Parathyroid adenoma (tissue), 2 donors: ENCODE measurements around the gene EGR4.

Source experiments
- H2AFZ ChIP-seq: fragments of 300-600 bp; sonication (generic); one replicate; pipeline ENCODE4 v1.7.0; 2017; ENCODE audit warnings: antibody characterized with exemption, mild to moderate bottlenecking
- H3K27ac ChIP-seq: fragments of 300-600 bp; sonication (generic); one replicate; pipeline ENCODE4 v1.7.0; 2017
- H3K27me3 ChIP-seq: fragments of 300-600 bp; sonication (generic); one replicate; pipeline ENCODE4 v1.7.0; 2017; ENCODE audit warnings: low read length; ENCODE audit not compliant: control insufficient read depth, insufficient read depth
- H3K36me3 ChIP-seq: fragments of 300-600 bp; sonication (generic); one replicate; pipeline ENCODE4 v1.7.0; 2017; ENCODE audit warnings: low read length; ENCODE audit not compliant: control insufficient read depth, insufficient read depth
- H3K4me1 ChIP-seq: fragments of 300-600 bp; sonication (generic); one replicate; pipeline ENCODE4 v1.7.0; 2017; ENCODE audit warnings: control low read depth
- H3K4me2 ChIP-seq: fragments of 300-600 bp; sonication (generic); one replicate; pipeline ENCODE4 v1.7.0; 2017; ENCODE audit warnings: low read length
- H3K4me3 ChIP-seq: fragments of 300-600 bp; sonication (generic); one replicate; pipeline ENCODE4 v1.7.0; 2017; ENCODE audit warnings: low read depth, low read length
- H3K79me2 ChIP-seq: fragments of 300-600 bp; sonication (generic); one replicate; pipeline ENCODE4 v1.7.0; 2017; ENCODE audit warnings: control low read depth
- H3K9ac ChIP-seq: fragments of 300-600 bp; sonication (generic); one replicate; pipeline ENCODE4 v1.7.0; 2017; ENCODE audit warnings: mild to moderate bottlenecking
- H3K9me3 ChIP-seq: fragments of 300-600 bp; sonication (generic); one replicate; pipeline ENCODE4 v1.7.0; 2017; ENCODE audit warnings: low read length; ENCODE audit not compliant: control insufficient read depth
- TF ChIP-seq, protein P1 (sequence below): fragments of 300-600 bp; sonication (generic); IDR thresholded peaks from one replicate; pipeline ENCODE4 v1.7.0; 2017; ENCODE audit warnings: antibody characterized with exemption, mild to moderate bottlenecking
- donor health status: primary hyperparathyroidism.

EGR4 gene

DNA sequence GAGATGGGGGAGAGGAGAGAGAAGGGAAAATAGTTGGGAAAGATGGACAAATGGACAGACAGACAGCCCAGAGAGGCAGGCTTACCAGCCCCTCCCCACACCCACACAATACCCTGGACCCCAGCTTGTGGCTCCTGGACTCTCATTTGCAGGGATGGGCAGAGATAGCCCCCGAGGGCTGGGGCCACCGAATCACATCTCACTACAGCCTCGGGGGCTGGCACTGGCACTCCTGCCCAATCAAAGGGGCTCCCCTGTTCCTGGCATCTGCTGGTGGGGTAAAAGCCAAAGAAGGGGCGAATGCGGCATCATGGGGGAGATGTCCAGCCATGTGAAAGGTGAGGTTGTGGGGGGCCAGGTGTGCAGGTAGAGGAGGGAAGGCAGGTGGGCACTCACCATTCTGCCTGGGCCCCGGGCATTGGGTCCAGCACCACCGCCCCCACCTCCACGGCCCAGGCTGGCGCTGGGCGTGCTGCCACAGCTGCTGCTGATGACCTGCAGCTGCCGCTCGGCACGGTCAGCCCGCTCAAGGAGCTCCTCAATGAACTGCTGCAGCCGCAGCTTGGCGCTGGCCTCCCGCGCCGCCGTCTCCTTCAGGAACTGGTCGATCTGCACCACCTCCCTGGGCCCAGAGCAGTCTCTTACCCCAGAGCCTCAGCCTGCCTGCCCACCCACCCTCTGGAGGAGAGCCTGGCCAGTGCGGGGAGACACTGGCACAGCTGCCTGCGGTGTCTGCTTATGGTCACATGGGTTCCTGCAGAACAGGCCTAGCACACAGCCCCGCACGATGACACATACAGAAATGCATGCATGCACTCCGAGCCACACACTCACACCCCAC is 27.1 kb downstream of the EGR4 start:
- H2AFZ ChIP-seq, result no peak overlapping the region
- no peaks in the 10 kb centered on the region for H3K36me3 ChIP-seq
- H3K4me3 ChIP-seq, result no peak overlapping the region
- H3K4me1 ChIP-seq, result no peaks in the 10 kb centered on the region
- H3K27me3 ChIP-seq, result no peaks in the 10 kb centered on the region
- peaks cover 4% of the 10 kb centered on the region for H3K79me2 ChIP-seq
- H3K27ac ChIP-seq, result no peak overlapping the region
- no peak overlapping the region for H3K4me2 ChIP-seq
- TF ChIP-seq, protein P1, sequence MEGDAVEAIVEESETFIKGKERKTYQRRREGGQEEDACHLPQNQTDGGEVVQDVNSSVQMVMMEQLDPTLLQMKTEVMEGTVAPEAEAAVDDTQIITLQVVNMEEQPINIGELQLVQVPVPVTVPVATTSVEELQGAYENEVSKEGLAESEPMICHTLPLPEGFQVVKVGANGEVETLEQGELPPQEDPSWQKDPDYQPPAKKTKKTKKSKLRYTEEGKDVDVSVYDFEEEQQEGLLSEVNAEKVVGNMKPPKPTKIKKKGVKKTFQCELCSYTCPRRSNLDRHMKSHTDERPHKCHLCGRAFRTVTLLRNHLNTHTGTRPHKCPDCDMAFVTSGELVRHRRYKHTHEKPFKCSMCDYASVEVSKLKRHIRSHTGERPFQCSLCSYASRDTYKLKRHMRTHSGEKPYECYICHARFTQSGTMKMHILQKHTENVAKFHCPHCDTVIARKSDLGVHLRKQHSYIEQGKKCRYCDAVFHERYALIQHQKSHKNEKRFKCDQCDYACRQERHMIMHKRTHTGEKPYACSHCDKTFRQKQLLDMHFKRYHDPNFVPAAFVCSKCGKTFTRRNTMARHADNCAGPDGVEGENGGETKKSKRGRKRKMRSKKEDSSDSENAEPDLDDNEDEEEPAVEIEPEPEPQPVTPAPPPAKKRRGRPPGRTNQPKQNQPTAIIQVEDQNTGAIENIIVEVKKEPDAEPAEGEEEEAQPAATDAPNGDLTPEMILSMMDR, result no peak
- no peaks in the 10 kb centered on the region for H3K9me3 ChIP-seq
- no peak overlapping the region for H3K9ac ChIP-seq

DNA sequence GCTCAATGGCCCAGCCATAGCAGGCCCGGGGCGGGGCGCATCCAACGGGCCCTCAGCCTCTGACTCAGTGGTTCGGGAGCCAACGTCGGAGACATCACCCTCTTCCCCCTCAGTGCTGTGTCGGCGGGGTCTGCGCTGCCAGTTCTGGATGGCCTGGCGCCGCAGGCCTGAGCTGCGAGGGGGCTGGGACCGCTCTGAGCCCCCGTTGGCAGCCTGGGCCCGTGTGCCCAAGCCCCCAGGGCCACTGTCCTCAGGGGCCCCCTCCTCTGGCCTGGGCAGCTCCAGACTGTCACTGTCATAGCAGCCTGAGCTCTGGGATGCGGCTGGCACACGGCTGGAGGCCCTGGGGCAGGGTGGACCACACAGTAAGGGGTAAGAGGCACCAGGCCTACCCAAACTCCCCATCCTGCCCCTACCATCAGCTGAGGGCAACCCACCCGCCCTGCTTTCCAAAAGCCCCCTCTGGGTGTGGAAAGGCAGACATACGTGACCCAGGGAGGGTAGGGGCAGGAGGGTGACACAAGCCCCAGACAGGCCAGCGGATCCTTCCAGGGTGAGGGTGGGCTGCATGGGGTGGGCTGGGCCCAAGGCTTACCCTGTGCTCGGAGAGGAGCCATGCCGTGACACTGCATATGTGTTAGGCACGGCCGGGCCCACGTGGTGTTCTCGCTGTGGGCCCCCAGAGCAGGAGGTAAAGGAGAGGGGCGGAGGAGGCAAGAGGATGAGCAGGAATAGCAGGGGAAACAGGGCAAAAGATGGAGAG is 27.9 kb downstream of the EGR4 start:
- TF ChIP-seq, protein P1, result no peak
- Histone ChIP-seq H3K9me3 (no peaks in the 10 kb centered on the region), H3K9ac (no peak overlapping the region), H3K4me3 (no peak overlapping the region), H3K36me3 (no peaks in the 10 kb centered on the region), H2AFZ (no peak overlapping the region), H3K27ac (no peak overlapping the region), H3K4me1 (no peaks in the 10 kb centered on the region), H3K27me3 (no peaks in the 10 kb centered on the region), H3K79me2 (peaks cover 4% of the 10 kb centered on the region), H3K4me2 (no peak overlapping the region)

DNA sequence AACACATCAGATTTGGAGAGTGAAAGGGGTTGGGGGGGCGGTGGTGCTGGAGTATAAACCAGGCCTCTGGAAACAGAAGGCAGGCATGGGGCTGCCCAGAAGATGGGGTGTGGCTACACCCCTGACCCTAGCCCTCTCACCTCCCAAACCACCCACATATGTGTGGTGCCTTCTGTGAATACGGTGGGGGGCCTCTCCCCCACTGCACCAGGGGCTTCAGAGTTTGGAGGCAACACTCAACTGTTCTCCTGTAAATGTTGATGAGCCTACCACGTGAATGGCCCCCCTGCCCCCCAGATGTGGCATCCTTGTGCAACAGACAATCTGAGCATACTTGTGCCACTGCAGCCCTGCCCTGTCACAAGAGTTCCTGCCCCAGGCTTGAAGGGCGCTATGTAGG is 28.6 kb downstream of the EGR4 start:
- Histone ChIP-seq H3K4me3 (no peak overlapping the region), H3K27me3 (no peaks in the 10 kb centered on the region), H2AFZ (no peak overlapping the region), H3K27ac (no peak overlapping the region), H3K79me2 (peaks cover 4% of the 10 kb centered on the region), H3K9ac (no peak overlapping the region), H3K9me3 (no peaks in the 10 kb centered on the region), H3K36me3 (no peaks in the 10 kb centered on the region), H3K4me2 (no peak overlapping the region), H3K4me1 (no peaks in the 10 kb centered on the region)
- TF ChIP-seq, protein P1, result no peak

DNA sequence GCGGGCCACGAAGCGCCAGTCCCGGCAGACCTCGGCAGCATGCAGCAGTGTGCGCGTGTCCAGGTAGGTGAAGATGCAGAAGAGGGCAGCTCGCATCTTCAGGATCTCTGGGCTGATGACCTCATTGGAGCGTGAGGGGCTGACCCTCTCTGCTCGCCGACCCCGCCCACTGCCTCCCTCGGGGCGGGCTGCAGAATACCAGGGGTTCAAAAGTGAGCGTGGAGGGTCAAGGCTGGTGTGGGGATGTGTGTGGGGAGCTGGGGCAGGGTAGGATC is 29.1 kb downstream of the EGR4 start:
- H3K27me3 ChIP-seq, result no peaks in the 10 kb centered on the region
- no peak overlapping the region for H2AFZ ChIP-seq
- no peaks in the 10 kb centered on the region for H3K9me3 ChIP-seq
- TF ChIP-seq, protein P1, result no peak
- no peak overlapping the region for H3K4me3 ChIP-seq
- no peak overlapping the region for H3K4me2 ChIP-seq
- H3K79me2 ChIP-seq, result peaks cover 4% of the 10 kb centered on the region
- no peaks in the 10 kb centered on the region for H3K36me3 ChIP-seq
- no peak overlapping the region for H3K9ac ChIP-seq
- H3K27ac ChIP-seq, result no peak overlapping the region
- no peaks in the 10 kb centered on the region for H3K4me1 ChIP-seq
